Nephron progenitor cell (in vitro differentiated cells): ENCODE results near the gene CACNA2D3.

Experiments used
- DNase-seq: peaks from one replicate; pipeline ENCODE4 v3.0.0; 2021
- H3K27ac Mint-ChIP-seq: 2 replicates; pipeline ENCODE4 v1.8.0; 2021; ENCODE audit warnings: mild to moderate bottlenecking, moderate library complexity, mixed read lengths
- H3K27me3 Mint-ChIP-seq: 2 replicates; pipeline ENCODE4 v1.8.0; 2021; ENCODE audit warnings: mild to moderate bottlenecking, low read depth, mixed read lengths; ENCODE audit not compliant: poor library complexity
- H3K36me3 Mint-ChIP-seq: 2 replicates; pipeline ENCODE4 v1.8.0; 2021; ENCODE audit warnings: low read depth, mixed read lengths
- H3K4me1 Mint-ChIP-seq: 2 replicates; pipeline ENCODE4 v1.8.0; 2021; ENCODE audit warnings: mixed read lengths
- H3K4me3 Mint-ChIP-seq: 2 replicates; pipeline ENCODE4 v1.8.0; 2021; ENCODE audit warnings: mild to moderate bottlenecking, moderate library complexity, mixed read lengths
- H3K9me3 Mint-ChIP-seq: 2 replicates; pipeline ENCODE4 v1.8.0; 2021; ENCODE audit warnings: mild to moderate bottlenecking, moderate library complexity, mixed read lengths
- TF ChIP-seq, protein P1 (sequence below): fragments of 200-600 bp; sonication (generic); IDR thresholded peaks from 2 replicates; pipeline ENCODE4 v1.5.0; 2021; ENCODE audit warnings: antibody characterized with exemption

CACNA2D3 gene

DNA sequence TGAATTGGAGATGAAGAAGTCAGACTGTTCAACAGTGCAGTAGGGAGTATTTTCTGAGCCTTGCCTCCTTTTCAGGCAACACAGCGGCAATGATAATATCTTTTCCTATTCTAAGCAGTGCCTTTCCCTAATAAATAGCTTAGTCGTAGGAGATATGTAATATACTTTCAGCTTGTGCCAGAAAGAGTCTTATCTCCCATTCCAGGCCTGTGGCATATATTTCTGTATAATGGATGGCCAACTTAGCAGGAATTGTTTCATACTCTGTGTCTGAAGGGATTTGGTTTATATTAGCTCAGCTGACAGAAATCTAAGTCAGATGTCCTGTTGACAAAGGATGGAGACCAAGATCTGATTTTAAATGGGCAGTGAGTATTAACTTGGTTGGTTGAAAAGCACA lies 397.1 kb downstream of the CACNA2D3 start:
- TF ChIP-seq, protein P1, sequence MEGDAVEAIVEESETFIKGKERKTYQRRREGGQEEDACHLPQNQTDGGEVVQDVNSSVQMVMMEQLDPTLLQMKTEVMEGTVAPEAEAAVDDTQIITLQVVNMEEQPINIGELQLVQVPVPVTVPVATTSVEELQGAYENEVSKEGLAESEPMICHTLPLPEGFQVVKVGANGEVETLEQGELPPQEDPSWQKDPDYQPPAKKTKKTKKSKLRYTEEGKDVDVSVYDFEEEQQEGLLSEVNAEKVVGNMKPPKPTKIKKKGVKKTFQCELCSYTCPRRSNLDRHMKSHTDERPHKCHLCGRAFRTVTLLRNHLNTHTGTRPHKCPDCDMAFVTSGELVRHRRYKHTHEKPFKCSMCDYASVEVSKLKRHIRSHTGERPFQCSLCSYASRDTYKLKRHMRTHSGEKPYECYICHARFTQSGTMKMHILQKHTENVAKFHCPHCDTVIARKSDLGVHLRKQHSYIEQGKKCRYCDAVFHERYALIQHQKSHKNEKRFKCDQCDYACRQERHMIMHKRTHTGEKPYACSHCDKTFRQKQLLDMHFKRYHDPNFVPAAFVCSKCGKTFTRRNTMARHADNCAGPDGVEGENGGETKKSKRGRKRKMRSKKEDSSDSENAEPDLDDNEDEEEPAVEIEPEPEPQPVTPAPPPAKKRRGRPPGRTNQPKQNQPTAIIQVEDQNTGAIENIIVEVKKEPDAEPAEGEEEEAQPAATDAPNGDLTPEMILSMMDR, result no peak
- H3K36me3 Mint-ChIP-seq, result no peaks in the 10 kb centered on the region
- no peak overlapping the region for H3K27ac Mint-ChIP-seq
- DNase-seq, result no peak
- no peaks in the 10 kb centered on the region for H3K4me1 Mint-ChIP-seq
- no peak overlapping the region for H3K4me3 Mint-ChIP-seq
- peaks cover 21% of the 10 kb centered on the region for H3K9me3 Mint-ChIP-seq
- H3K27me3 Mint-ChIP-seq, result peaks cover 4% of the 10 kb centered on the region

DNA sequence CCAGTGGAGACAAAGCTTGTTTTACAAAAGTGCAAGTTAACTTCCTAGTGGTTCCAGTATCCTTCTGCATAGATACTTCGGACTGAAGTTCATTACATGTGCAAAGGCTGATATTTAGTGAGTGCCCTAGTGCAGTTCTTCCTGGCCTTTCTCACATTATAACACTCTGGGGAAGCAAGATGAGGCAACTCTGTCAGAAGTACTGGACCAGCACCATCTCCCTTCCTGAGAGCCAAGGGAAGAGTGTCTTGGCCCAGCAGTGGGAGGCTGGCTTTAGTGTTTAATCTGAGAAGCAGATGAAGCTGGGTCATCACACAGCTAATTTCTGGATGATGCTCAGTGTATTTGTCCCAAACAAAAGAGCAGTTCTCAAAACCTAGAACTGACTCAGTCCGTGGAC lies 397.7 kb downstream of the CACNA2D3 start:
- Mint-ChIP-seq H3K36me3 (no peaks in the 10 kb centered on the region), H3K4me1 (no peaks in the 10 kb centered on the region), H3K4me3 (no peak overlapping the region), H3K9me3 (peaks cover 21% of the 10 kb centered on the region), H3K27me3 (peaks cover 4% of the 10 kb centered on the region), H3K27ac (no peak overlapping the region)
- no peak for DNase-seq
- TF ChIP-seq, protein P1, result no peak

DNA sequence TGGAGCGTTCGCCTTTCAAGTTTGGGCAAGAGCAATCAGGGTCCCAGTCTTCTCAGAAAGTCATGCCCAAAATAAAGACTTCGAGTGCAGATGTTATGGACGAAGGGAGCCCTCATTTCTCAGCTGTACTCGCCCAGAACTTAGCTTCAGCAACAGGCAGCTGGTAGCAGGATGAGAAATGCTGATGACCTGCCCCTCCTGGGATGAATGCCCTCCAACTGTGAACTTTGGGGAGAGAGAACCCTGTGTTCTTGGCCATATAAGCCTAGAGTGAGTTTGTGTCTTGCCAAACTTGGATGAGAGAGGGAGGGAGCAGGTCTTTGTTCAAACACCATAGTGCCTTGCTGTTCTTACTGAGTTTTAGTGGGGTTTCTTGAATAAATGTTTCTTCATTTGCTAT lies 405.2 kb downstream of the CACNA2D3 start:
- Mint-ChIP-seq H3K36me3 (peaks cover 11% of the 10 kb centered on the region), H3K4me3 (no peak overlapping the region), H3K4me1 (no peaks in the 10 kb centered on the region), H3K27me3 (peaks cover 9% of the 10 kb centered on the region), H3K27ac (no peak overlapping the region), H3K9me3 (peaks cover 29% of the 10 kb centered on the region)
- DNase-seq, result no peak
- TF ChIP-seq, protein P1, result no peak

DNA sequence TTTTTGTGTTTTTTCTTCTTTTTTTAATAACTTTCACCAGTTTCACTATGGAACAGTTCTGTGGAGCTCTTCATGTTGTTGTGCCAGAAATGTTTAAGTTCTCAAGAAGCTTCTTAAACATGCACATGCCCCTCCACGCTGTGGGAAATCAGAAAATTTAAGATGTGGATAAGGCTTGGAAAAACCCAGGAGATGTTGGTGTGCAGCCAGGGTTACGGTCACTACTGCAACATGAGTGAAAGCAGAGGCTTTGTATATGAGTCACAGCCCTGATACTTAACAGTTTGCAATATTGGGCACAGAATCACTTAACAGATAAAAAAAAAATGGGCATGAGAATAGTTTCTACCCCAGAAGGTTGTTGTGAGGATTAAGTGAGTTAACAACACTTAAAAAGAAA lies 405.6 kb downstream of the CACNA2D3 start:
- Mint-ChIP-seq H3K9me3 (peaks cover 26% of the 10 kb centered on the region), H3K4me1 (no peaks in the 10 kb centered on the region), H3K4me3 (no peak overlapping the region), H3K27me3 (peaks cover 9% of the 10 kb centered on the region), H3K27ac (no peak overlapping the region), H3K36me3 (peaks cover 11% of the 10 kb centered on the region)
- TF ChIP-seq, protein P1, result no peak
- no peak for DNase-seq

DNA sequence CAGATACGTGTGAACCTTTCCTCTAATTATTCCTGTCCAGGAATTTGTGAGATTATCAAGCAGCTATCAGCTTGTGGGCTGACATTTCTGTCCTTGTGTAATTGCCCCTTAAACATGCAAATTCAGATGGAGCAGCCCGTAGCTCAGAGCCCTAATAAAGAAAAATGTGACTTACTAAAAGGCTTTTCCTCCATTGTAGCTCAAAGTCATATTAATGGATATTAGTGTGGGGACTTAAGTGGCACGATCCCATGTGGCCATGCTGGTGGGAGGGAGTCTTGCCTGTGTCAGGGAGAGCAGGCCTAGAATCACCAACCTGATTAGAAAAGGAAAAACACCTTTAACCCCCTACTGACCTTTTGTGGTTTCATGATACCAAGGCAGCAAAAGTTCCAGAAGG lies 406.3 kb downstream of the CACNA2D3 start:
- H3K9me3 Mint-ChIP-seq, result peaks cover 21% of the 10 kb centered on the region

DNA sequence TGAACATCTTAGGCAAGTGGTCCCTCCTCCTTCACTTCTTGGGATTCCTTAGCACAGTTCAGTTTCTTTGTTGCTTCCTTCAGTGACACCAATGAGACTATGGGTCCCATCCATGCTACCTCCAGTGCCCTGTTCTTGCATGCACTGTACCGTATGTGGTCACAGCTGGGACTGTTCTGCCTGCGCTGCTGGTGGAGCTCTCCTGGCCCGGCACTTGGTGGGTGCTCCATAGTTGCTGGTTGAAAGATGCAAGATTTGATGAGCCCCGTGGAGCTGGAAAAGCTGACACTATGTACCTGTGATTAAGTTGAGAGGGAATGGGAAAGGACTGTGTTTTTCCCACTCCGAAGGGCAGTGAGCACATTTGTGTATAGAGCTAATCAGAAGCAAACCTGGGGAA lies 407.7 kb downstream of the CACNA2D3 start:
- Mint-ChIP-seq H3K9me3 (peaks cover 18% of the 10 kb centered on the region), H3K27me3 (peaks cover 9% of the 10 kb centered on the region), H3K4me3 (no peak overlapping the region), H3K36me3 (peaks cover 11% of the 10 kb centered on the region), H3K4me1 (no peaks in the 10 kb centered on the region), H3K27ac (no peak overlapping the region)
- TF ChIP-seq, protein P1, result no peak
- DNase-seq, result no peak

More for the DNA sequence above, 406.3 kb downstream of the CACNA2D3 start:
- no peak for DNase-seq
- H3K27me3 Mint-ChIP-seq, result peaks cover 9% of the 10 kb centered on the region
- no peak overlapping the region for H3K27ac Mint-ChIP-seq
- H3K4me1 Mint-ChIP-seq, result no peaks in the 10 kb centered on the region
- H3K36me3 Mint-ChIP-seq, result peaks cover 11% of the 10 kb centered on the region
- H3K4me3 Mint-ChIP-seq, result no peak overlapping the region
- TF ChIP-seq, protein P1, result no peak
